OCI-LY3 (cell line): Measurements from ENCODE around the gene KIF1B.

Experiments used
- H2AFZ ChIP-seq: fragments of 200-600, 300-600 bp; shearing (Covaris generic); 2 replicates; pipeline ENCODE4 v1.6.0; 2014; ENCODE audit warnings: antibody characterized with exemption, low read depth, low read length
- H3K27ac ChIP-seq: fragments of 200-600, 300-600 bp; sonication (generic); 2 replicates; pipeline ENCODE4 v1.5.1; 2014; ENCODE audit warnings: mild to moderate bottlenecking, low read length, moderate library complexity, mixed read lengths
- H3K27me3 ChIP-seq: fragments of 200-600, 300-600 bp; sonication (generic); 2 replicates; pipeline ENCODE4 v1.6.1; 2014; ENCODE audit warnings: low read depth, low read length, mixed read lengths
- H3K36me3 ChIP-seq: fragments of 200-600, 300-600 bp; sonication (generic); replicated peaks from 2 replicates; pipeline ENCODE3; 2014; ENCODE audit warnings: low read depth, low read length, mixed read lengths
- H3K4me1 ChIP-seq: fragments of 300-600, 200-600 bp; sonication (generic); 2 replicates; pipeline ENCODE4 v1.6.1; 2014; ENCODE audit warnings: low read length, mixed read lengths
- H3K4me2 ChIP-seq: fragments of 200-600, 300-600 bp; sonication (generic); 2 replicates; pipeline ENCODE4 v1.6.1; 2014; ENCODE audit warnings: low read length, mixed read lengths
- H3K4me3 ChIP-seq: fragments of 300-600, 200-600 bp; sonication (generic); 2 replicates; pipeline ENCODE4 v1.5.1; 2014; ENCODE audit warnings: antibody characterized with exemption, mild to moderate bottlenecking, low read length, moderate library complexity
- H3K79me2 ChIP-seq: fragments of 300-600, 200-600 bp; shearing (Covaris generic); 2 replicates; pipeline ENCODE4 v1.6.1; 2014; ENCODE audit warnings: mild to moderate bottlenecking, low read length, mixed read lengths
- H3K9ac ChIP-seq: fragments of 300-600, 200-600 bp; shearing (Covaris generic); 2 replicates; pipeline ENCODE4 v1.6.0; 2014; ENCODE audit warnings: mild to moderate bottlenecking, low read length, moderate library complexity
- H3K9me3 ChIP-seq: fragments of 200-600, 300-600 bp; shearing (Covaris generic); 2 replicates; pipeline ENCODE4 v1.6.1; 2014; ENCODE audit warnings: low read length, mixed read lengths; ENCODE audit not compliant: insufficient read depth
- H4K20me1 ChIP-seq: fragments of 200-600, 300-600 bp; sonication (generic); 2 replicates; pipeline ENCODE4 v1.6.1; 2016; ENCODE audit warnings: low read length, mixed read lengths; ENCODE audit not compliant: insufficient read depth
- CTCF ChIP-seq: fragments of 200-600, 300-600 bp; sonication (generic); IDR thresholded peaks from 2 replicates; pipeline ENCODE4 v1.5.1; 2014; ENCODE audit warnings: antibody characterized with exemption, low read length, low read depth
- EZH2phosphoT487 ChIP-seq: fragments of 200-600 bp; shearing (Covaris generic); IDR thresholded peaks from 2 replicates; pipeline ENCODE4 v1.6.1; 2018; ENCODE audit warnings: antibody characterized with exemption, mixed run types, low read depth

KIF1B gene

GRCh38 chr1:10380594-10381275 lies 170.4 kb downstream of the KIF1B start:
- Histone ChIP-seq H3K4me1 (peaks cover 18% of the 10 kb centered on the region), H3K36me3 (no peaks in the 10 kb centered on the region), H3K27me3 (no peaks in the 10 kb centered on the region)

GRCh38 chr1:10383630-10384029 lies 173.3 kb downstream of the KIF1B start:
- H3K4me3 ChIP-seq = no peak overlapping the region
- H3K27ac ChIP-seq = no peak overlapping the region
- peaks cover 16% of the 10 kb centered on the region for H3K4me1 ChIP-seq
- no peaks in the 10 kb centered on the region for H3K27me3 ChIP-seq
- TF ChIP-seq CTCF (no peak), EZH2phosphoT487 (no peak)
- H2AFZ ChIP-seq = no peak overlapping the region
- no peak overlapping the region for H3K4me2 ChIP-seq
- H4K20me1 ChIP-seq = no peaks in the 10 kb centered on the region
- no peak overlapping the region for H3K9ac ChIP-seq
- no peaks in the 10 kb centered on the region for H3K79me2 ChIP-seq
- H3K9me3 ChIP-seq = no peaks in the 10 kb centered on the region
- H3K36me3 ChIP-seq = no peaks in the 10 kb centered on the region

More at GRCh38 chr1:10380594-10381275, 170.4 kb downstream of the KIF1B start:
- Histone ChIP-seq H3K79me2 (no peaks in the 10 kb centered on the region), H3K9me3 (no peaks in the 10 kb centered on the region), H2AFZ (no peak overlapping the region), H3K4me2 (no peak overlapping the region), H3K27ac (no peak overlapping the region), H4K20me1 (no peaks in the 10 kb centered on the region), H3K4me3 (no peak overlapping the region), H3K9ac (no peak overlapping the region)
- no peak for TF ChIP-seq CTCF
- no peak for TF ChIP-seq EZH2phosphoT487

GRCh38 chr1:10384219-10384618 lies 173.8 kb downstream of the KIF1B start:
- H2AFZ ChIP-seq = no peak overlapping the region
- H3K4me1 ChIP-seq = peaks cover 13% of the 10 kb centered on the region
- TF ChIP-seq EZH2phosphoT487 (no peak), CTCF (no peak)

GRCh38 chr1:10386761-10387676 lies 176.6 kb downstream of the KIF1B start:
- H3K4me1 ChIP-seq = peaks cover 13% of the 10 kb centered on the region
- peak overlapping the region; percentile 54; the same call in 1 of the 2 replicates for H3K27ac ChIP-seq
- no peaks in the 10 kb centered on the region for H3K9me3 ChIP-seq
- no peak overlapping the region for H2AFZ ChIP-seq
- H3K9ac ChIP-seq = peak overlapping the region; percentile 19; the same call in 1 of the 2 replicates
- TF ChIP-seq CTCF (no peak), EZH2phosphoT487 (no peak)
- no peaks in the 10 kb centered on the region for H3K27me3 ChIP-seq
- H4K20me1 ChIP-seq = no peaks in the 10 kb centered on the region
- H3K36me3 ChIP-seq = no peaks in the 10 kb centered on the region
- H3K4me2 ChIP-seq = peak overlapping the region; percentile 51
- no peaks in the 10 kb centered on the region for H3K79me2 ChIP-seq
- no peak overlapping the region for H3K4me3 ChIP-seq

More at GRCh38 chr1:10384219-10384618, 173.8 kb downstream of the KIF1B start:
- H3K9ac ChIP-seq = no peak overlapping the region
- H3K79me2 ChIP-seq = no peaks in the 10 kb centered on the region
- H3K36me3 ChIP-seq = no peaks in the 10 kb centered on the region
- no peak overlapping the region for H3K4me3 ChIP-seq
- H3K27me3 ChIP-seq = no peaks in the 10 kb centered on the region
- no peaks in the 10 kb centered on the region for H3K9me3 ChIP-seq
- no peaks in the 10 kb centered on the region for H4K20me1 ChIP-seq
- H3K27ac ChIP-seq = no peak overlapping the region
- no peak overlapping the region for H3K4me2 ChIP-seq
